Thyroid gland (tissue), 4 donors: ENCODE results near the gene ABCG1. TPM values are rescaled to one million over a fixed set of nuclear protein-coding genes. Genes with fewer than 3 reads are reported as not detected.

Experiments used
- DNase-seq, 2 donors: peaks; one replicate each; pipeline ENCODE4 v3.0.0-alpha.2; 2019
- H3K27ac ChIP-seq, 3 donors: fragments of 200-600 bp; sonication (generic); 1 replicate in 2 of 3; 2 replicates in 1 of 3; pipeline ENCODE4 v1.5.1; 2016 to 2019; ENCODE audit warnings: mild to moderate bottlenecking in 1 of 3, moderate library complexity in 1 of 3
- H3K27me3 ChIP-seq: fragments of 200-600 bp; sonication (generic); one replicate; pipeline ENCODE4 v1.5.1; 2019
- H3K36me3 ChIP-seq, 2 donors: fragments of 200-600 bp; sonication (generic); one replicate each; pipeline ENCODE4 v1.5.1; 2016 to 2019
- H3K4me1 ChIP-seq, 2 donors: fragments of 200-600 bp; sonication (generic); one replicate each; pipeline ENCODE4 v1.5.1; 2017 to 2019
- H3K4me3 ChIP-seq, 3 donors: fragments of 200-600 bp; sonication (generic); replicated peaks in 1 of 3; 1 replicate in 2 of 3; 2 replicates in 1 of 3; pipeline ENCODE4 v1.5.1; 2016; ENCODE audit warnings: mild to moderate bottlenecking in 1 of 3
- H3K9me3 ChIP-seq: fragments of 200-600 bp; sonication (generic); one replicate; pipeline ENCODE4 v1.5.1; 2017
- POLR2A ChIP-seq, 2 donors: fragments of 450-650 bp; IDR thresholded peaks; one replicate each; pipeline ENCODE4 v1.6.1; 2017; ENCODE audit warnings: antibody characterized with exemption in 2 of 2, mild to moderate bottlenecking in 2 of 2, moderate library complexity in 1 of 2
- WGBS, 2 donors: methylation state at CpG; one replicate each; pipeline ENCODE4 v1.1.5; 2017; 5-methylcytosine and 5-hydroxymethylcytosine counted together
- intact Hi-C: fragments of 100-400 bp; cut with DNase I; formaldehyde crosslinking; loops from one replicate; pipeline ENCODE4 v1.15.1; 2023
- total RNA-seq, 4 donors: library from RNA; depleted of rRNA; stranded (reverse); fragments of >200 nt; gene quantifications; one replicate each; pipeline ENCODE4 v1.2.3, GENCODE V29; 2016
- TF ChIP-seq, protein P1 (sequence below), 6 experiments: fragments of 200-600 bp in 3 of 6; fragments of 450-650 bp in 3 of 6; sonication (generic) in 3 of 6; IDR thresholded peaks; one replicate each; pipeline ENCODE4 v1.5.1; 2016 to 2019; ENCODE audit warnings: antibody characterized with exemption in 6 of 6, mild to moderate bottlenecking in 2 of 6, inconsistent platforms in 1 of 6, moderate library complexity in 1 of 6

ABCG1 gene
- total RNA-seq, 4 donors from 2014 or later, result 13.8 to 34.1 (median 18.9) TPM

DNA sequence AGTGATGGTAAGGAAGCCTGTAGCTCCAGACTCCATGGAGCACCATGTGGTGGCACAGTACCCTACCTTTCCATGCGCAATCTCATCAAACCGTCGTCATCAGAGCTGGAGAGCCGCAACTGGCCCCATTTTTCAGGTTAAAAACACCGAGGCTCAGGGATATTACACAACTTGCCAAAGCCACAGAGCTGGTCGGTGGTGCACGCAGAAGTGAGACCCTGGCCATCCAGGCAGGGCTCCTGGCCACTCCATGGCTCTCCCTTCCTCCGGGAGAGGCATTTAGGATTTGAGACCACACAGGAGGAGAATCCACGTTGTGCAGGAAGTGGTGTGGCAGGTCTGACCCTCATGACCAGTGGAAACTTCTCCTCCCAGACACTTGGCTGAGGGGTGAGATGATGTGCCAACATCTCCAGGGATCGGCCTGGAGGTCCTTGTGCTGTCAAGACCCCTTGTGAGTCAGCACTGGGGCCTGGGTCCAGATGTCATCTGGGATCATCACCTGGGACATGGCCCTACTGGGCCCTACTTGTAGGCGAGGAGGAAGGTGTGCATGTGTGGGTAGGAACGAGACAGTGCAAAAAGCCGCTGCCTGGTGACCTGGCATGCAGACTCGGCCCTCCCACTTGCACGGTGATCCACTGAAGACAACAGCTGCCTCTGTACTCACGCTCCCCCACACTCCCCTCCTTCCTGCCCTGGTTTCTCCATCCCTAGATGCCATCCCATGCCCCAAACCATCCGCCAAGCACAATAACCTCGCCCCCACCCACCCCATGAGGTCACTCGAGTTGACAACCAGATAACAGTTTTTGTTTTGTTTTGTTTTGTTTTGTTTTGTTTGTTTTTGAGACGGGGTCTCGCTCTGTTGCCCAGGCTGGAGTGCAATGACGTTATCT, 85.9 kb downstream of the ABCG1 start:
- Histone ChIP-seq H3K4me3 (no peak overlapping the region), H3K27ac (no peak overlapping the region), H3K27me3 (no peaks in the 10 kb centered on the region), H3K9me3 (no peaks in the 10 kb centered on the region), H3K4me1 (peaks cover under 1 to 14% of the 10 kb centered on the region in 2 donors), H3K36me3 (no peaks in the 10 kb centered on the region)
- WGBS, 2 donors, result 81 to 84% methylated on average over 20 to 21 of the region's 22 CpGs
- no peak for DNase-seq
- TF ChIP-seq POLR2A (IDR thresholded peaks at IDR 0.05), result no peak
- TF ChIP-seq, protein P1, sequence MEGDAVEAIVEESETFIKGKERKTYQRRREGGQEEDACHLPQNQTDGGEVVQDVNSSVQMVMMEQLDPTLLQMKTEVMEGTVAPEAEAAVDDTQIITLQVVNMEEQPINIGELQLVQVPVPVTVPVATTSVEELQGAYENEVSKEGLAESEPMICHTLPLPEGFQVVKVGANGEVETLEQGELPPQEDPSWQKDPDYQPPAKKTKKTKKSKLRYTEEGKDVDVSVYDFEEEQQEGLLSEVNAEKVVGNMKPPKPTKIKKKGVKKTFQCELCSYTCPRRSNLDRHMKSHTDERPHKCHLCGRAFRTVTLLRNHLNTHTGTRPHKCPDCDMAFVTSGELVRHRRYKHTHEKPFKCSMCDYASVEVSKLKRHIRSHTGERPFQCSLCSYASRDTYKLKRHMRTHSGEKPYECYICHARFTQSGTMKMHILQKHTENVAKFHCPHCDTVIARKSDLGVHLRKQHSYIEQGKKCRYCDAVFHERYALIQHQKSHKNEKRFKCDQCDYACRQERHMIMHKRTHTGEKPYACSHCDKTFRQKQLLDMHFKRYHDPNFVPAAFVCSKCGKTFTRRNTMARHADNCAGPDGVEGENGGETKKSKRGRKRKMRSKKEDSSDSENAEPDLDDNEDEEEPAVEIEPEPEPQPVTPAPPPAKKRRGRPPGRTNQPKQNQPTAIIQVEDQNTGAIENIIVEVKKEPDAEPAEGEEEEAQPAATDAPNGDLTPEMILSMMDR (IDR thresholded peaks at IDR 0.05), result no peak
- intact Hi-C loops, result loop anchor here (5.0 kb wide), 1 partner anchor 142 kb away; no protein-coding TSS in a partner anchor

DNA sequence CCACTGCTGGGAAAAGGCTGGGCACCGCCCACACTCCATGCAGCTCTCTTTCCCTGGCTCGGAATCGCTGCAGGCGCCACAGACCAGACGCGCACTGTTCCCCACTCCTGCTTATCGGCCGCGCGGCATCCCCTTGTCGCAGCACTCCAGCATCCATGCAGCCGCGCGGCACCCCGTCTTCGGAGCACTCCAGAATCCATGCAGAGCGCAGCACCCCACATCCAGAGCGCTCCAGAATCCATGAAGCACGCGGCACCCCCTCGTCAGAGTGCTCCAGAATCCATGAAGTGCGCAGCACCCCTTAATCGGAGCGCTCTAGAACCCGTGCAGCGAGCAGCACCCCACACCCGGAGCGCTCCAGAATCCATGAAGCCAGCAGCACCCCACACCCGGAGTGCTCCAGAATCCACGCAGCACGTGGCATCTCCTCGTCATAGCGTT, 86.8 kb downstream of the ABCG1 start:
- 95 to 96% methylated on average over 26 to 33 of the region's 33 CpGs for WGBS, 2 donors
- Histone ChIP-seq H3K27ac (no peak overlapping the region), H3K27me3 (no peaks in the 10 kb centered on the region)

DNA sequence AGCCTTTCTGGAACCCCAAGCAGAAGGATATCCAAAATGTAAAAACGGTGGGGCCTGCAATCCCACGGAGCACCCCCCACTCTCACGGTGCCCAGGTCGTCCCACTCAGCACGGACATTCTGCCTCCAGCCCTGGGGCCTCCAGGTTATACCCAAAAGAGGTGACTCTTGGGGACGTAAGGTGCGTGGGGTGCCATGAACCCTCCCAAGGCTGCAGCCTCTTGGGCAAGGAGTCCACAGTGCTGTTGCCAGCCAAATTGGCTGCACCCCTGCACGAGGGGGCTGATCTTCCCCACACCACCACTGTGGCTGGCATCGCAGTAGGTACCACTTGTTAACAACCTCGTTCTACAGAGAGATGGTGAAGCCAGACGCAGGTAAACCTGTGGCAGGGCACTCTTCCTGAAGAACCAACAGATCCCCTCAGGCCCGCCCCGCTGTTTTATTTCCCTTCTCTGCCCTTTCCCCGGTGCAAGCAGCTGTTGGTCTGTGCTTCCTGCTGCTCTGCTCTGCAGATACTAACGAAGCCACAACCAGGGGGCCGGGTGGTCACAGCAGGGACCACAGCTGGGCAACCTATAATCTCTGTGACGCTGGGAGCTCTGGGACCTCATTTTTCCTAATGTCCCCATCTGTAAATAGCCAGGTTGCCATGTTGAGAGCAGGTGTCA, 87.6 kb downstream of the ABCG1 start:
- no peak overlapping the region for H3K4me3 ChIP-seq
- no peaks in the 10 kb centered on the region for H3K27me3 ChIP-seq
- 69 to 83% methylated on average over 16 to 17 of the region's 17 CpGs for WGBS, 2 donors
- no peaks in the 10 kb centered on the region for H3K9me3 ChIP-seq
- DNase-seq, result no peak
- peaks cover 12 to 23% of the 10 kb centered on the region in 2 donors for H3K4me1 ChIP-seq
- no peak overlapping the region for H3K27ac ChIP-seq
- intact Hi-C loops, result loop anchor here (5.0 kb wide), 1 partner anchor 141 kb away; no protein-coding TSS in a partner anchor
- peaks cover 0 to 3% of the 10 kb centered on the region in 2 donors for H3K36me3 ChIP-seq
- TF ChIP-seq, protein P1 (IDR thresholded peaks at IDR 0.05), result no peak
- no peak for TF ChIP-seq POLR2A (IDR thresholded peaks at IDR 0.05)

More for the DNA sequence above, 86.8 kb downstream of the ABCG1 start:
- Histone ChIP-seq H3K4me3 (no peak overlapping the region), H3K4me1 (peaks cover 9 to 20% of the 10 kb centered on the region in 2 donors), H3K9me3 (no peaks in the 10 kb centered on the region), H3K36me3 (no peaks in the 10 kb centered on the region)
- TF ChIP-seq POLR2A (IDR thresholded peaks at IDR 0.05), result no peak
- TF ChIP-seq, protein P1 (IDR thresholded peaks at IDR 0.05), result no peak
- DNase-seq, result no peak
- intact Hi-C loops, result loop anchor here (5.0 kb wide), 1 partner anchor 142 kb away; no protein-coding TSS in a partner anchor

DNA sequence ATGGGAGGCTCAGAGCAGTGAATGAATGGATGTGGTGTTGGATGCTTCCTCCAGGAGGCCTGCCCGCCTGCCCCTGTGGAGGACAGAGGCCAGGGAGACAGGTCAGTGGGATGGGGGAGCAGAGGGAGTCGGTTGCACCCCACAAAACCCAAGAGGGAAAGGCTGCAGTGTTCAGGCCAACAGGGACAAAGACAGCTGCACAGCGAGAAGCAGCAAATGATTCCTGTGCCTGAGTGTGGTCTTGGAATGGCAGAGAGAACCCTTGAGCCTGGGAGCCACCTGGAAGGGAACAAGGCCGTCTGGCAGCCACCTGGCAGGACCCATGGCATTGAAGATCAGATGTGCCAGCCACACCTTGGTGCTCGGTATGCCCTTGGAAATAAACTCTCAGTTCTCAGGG, 88.2 kb downstream of the ABCG1 start:
- Histone ChIP-seq H3K27ac (no peak overlapping the region), H3K4me1 (peaks cover 16 to 23% of the 10 kb centered on the region in 2 donors), H3K9me3 (no peaks in the 10 kb centered on the region), H3K36me3 (peaks cover 0 to 8% of the 10 kb centered on the region in 2 donors), H3K27me3 (no peaks in the 10 kb centered on the region), H3K4me3 (no peak overlapping the region)
- TF ChIP-seq, protein P1 (IDR thresholded peaks at IDR 0.05), result no peak
- TF ChIP-seq POLR2A (IDR thresholded peaks at IDR 0.05), result no peak
- WGBS, 2 donors, result 76 to 79% methylated on average over 5 of the region's 5 CpGs
- intact Hi-C loops, result loop anchor here (5.0 kb wide), 1 partner anchor 140 kb away; no protein-coding TSS in a partner anchor
- no peak for DNase-seq
